ENCODE measurements around the gene KLF13. TPM values are rescaled to one million over a fixed set of nuclear protein-coding genes. Genes with fewer than 3 reads are reported as not detected.

The KLF13 gene
- total and polyA plus RNA-seq, 10 of the 15 experiments (the other 5 are each of a cell fraction or from before 2014, with no cell fraction given), result 20.3 to 109 (median 51.4) TPM

DNA sequence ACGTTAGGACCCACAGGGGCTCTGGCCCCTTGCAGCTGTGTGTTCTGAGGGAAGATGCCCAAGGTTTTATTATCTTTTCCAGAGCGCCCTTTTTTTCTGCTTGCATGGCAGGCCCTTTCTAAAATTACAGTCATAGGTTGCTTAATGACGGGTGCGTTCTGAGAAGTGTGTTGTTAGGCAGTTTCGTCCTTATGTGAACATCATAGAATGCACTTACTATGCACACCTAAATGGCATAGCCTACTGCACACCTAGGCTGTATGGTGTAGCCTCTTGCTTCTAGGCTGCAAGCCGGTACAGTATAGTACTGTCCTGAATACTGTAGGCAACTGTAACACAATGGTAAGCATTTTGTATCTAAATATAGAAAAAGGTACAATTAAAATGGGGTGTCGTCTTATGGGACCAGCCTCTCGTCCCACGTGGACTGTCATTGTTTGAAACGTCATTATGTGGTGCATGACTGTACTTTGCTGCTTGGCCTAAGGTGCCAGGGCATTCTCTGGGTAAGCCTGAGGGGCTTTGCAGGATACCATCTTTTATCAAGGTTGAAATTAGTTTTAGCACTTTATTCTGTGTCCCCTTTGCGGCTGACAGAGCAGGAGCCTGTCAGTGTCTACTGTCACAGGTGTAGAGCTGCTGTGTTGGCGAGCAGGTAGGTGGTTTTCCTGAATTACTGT lies 10.9 kb downstream of the KLF13 start:
- BruUV-seq (replicated peaks), result no TSS peak
- DNase-seq (ENCODE audit: low read depth, low spot score), result no peak
- H4K20me1 ChIP-seq (ENCODE audit: control insufficient read depth, insufficient read depth), result peaks cover 14% of the 10 kb centered on the region
- TF ChIP-seq TCF7 (IDR thresholded peaks at IDR 0.05; ENCODE audit: borderline replicate concordance), result no peak
- TF ChIP-seq POLR2A (IDR thresholded peaks at IDR 0.05; ENCODE audit: low read depth, low read length), result no peak
- TF ChIP-seq, protein P1, sequence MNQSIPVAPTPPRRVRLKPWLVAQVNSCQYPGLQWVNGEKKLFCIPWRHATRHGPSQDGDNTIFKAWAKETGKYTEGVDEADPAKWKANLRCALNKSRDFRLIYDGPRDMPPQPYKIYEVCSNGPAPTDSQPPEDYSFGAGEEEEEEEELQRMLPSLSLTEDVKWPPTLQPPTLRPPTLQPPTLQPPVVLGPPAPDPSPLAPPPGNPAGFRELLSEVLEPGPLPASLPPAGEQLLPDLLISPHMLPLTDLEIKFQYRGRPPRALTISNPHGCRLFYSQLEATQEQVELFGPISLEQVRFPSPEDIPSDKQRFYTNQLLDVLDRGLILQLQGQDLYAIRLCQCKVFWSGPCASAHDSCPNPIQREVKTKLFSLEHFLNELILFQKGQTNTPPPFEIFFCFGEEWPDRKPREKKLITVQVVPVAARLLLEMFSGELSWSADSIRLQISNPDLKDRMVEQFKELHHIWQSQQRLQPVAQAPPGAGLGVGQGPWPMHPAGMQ (IDR thresholded peaks at IDR 0.05; ENCODE audit: borderline replicate concordance), result no peak
- TF ChIP-seq, protein P2, sequence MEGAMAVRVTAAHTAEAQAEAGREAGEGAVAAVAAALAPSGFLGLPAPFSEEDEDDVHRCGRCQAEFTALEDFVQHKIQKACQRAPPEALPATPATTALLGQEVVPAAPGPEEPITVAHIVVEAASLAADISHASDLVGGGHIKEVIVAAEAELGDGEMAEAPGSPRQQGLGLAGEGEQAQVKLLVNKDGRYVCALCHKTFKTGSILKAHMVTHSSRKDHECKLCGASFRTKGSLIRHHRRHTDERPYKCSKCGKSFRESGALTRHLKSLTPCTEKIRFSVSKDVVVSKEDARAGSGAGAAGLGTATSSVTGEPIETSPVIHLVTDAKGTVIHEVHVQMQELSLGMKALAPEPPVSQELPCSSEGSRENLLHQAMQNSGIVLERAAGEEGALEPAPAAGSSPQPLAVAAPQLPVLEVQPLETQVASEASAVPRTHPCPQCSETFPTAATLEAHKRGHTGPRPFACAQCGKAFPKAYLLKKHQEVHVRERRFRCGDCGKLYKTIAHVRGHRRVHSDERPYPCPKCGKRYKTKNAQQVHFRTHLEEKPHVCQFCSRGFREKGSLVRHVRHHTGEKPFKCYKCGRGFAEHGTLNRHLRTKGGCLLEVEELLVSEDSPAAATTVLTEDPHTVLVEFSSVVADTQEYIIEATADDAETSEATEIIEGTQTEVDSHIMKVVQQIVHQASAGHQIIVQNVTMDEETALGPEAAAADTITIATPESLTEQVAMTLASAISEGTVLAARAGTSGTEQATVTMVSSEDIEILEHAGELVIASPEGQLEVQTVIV (IDR thresholded peaks at IDR 0.05; ENCODE audit: borderline replicate concordance, partially characterized antibody), result no peak
- TF ChIP-seq, protein P3, sequence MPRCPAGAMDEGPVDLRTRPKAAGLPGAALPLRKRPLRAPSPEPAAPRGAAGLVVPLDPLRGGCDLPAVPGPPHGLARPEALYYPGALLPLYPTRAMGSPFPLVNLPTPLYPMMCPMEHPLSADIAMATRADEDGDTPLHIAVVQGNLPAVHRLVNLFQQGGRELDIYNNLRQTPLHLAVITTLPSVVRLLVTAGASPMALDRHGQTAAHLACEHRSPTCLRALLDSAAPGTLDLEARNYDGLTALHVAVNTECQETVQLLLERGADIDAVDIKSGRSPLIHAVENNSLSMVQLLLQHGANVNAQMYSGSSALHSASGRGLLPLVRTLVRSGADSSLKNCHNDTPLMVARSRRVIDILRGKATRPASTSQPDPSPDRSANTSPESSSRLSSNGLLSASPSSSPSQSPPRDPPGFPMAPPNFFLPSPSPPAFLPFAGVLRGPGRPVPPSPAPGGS (IDR thresholded peaks at IDR 0.05; ENCODE audit: borderline replicate concordance, insufficient read depth, low read depth, low read length, poor library complexity, severe bottlenecking), result no peak
- no peak for TF ChIP-seq BHLHE40 (IDR thresholded peaks at IDR 0.05; ENCODE audit: borderline replicate concordance in 1 of 2, low read depth in 2 of 2, low read length in 1 of 2)
- TF ChIP-seq, protein P4, sequence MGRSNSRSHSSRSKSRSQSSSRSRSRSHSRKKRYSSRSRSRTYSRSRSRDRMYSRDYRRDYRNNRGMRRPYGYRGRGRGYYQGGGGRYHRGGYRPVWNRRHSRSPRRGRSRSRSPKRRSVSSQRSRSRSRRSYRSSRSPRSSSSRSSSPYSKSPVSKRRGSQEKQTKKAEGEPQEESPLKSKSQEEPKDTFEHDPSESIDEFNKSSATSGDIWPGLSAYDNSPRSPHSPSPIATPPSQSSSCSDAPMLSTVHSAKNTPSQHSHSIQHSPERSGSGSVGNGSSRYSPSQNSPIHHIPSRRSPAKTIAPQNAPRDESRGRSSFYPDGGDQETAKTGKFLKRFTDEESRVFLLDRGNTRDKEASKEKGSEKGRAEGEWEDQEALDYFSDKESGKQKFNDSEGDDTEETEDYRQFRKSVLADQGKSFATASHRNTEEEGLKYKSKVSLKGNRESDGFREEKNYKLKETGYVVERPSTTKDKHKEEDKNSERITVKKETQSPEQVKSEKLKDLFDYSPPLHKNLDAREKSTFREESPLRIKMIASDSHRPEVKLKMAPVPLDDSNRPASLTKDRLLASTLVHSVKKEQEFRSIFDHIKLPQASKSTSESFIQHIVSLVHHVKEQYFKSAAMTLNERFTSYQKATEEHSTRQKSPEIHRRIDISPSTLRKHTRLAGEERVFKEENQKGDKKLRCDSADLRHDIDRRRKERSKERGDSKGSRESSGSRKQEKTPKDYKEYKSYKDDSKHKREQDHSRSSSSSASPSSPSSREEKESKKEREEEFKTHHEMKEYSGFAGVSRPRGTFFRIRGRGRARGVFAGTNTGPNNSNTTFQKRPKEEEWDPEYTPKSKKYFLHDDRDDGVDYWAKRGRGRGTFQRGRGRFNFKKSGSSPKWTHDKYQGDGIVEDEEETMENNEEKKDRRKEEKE (IDR thresholded peaks at IDR 0.05), result no peak
- TF ChIP-seq, protein P5, sequence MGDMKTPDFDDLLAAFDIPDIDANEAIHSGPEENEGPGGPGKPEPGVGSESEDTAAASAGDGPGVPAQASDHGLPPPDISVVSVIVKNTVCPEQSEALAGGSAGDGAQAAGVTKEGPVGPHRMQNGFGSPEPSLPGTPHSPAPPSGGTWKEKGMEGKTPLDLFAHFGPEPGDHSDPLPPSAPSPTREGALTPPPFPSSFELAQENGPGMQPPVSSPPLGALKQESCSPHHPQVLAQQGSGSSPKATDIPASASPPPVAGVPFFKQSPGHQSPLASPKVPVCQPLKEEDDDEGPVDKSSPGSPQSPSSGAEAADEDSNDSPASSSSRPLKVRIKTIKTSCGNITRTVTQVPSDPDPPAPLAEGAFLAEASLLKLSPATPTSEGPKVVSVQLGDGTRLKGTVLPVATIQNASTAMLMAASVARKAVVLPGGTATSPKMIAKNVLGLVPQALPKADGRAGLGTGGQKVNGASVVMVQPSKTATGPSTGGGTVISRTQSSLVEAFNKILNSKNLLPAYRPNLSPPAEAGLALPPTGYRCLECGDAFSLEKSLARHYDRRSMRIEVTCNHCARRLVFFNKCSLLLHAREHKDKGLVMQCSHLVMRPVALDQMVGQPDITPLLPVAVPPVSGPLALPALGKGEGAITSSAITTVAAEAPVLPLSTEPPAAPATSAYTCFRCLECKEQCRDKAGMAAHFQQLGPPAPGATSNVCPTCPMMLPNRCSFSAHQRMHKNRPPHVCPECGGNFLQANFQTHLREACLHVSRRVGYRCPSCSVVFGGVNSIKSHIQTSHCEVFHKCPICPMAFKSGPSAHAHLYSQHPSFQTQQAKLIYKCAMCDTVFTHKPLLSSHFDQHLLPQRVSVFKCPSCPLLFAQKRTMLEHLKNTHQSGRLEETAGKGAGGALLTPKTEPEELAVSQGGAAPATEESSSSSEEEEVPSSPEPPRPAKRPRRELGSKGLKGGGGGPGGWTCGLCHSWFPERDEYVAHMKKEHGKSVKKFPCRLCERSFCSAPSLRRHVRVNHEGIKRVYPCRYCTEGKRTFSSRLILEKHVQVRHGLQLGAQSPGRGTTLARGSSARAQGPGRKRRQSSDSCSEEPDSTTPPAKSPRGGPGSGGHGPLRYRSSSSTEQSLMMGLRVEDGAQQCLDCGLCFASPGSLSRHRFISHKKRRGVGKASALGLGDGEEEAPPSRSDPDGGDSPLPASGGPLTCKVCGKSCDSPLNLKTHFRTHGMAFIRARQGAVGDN (IDR thresholded peaks at IDR 0.05), result no peak

More for the DNA sequence above, 10.9 kb downstream of the KLF13 start:
- Histone ChIP-seq H3K4me3 (peak overlapping the region; percentile 33; the same call in 1 of the 2 replicates), H3K4me2 (ENCODE audit: control insufficient read depth, insufficient read depth) (peak overlapping the region; percentile 97), H3K4me1 (ENCODE audit: control insufficient read depth, insufficient read depth, low read length) (peaks cover 87% of the 10 kb centered on the region), H3K36me3 (ENCODE audit: control insufficient read depth in 2 of 2, insufficient read depth in 2 of 2, low read length in 1 of 2) (peaks cover 5 to 15% of the 10 kb centered on the region in 2 experiments), H3K9me3 (replicated peaks; ENCODE audit: control insufficient read depth, insufficient read depth, low read length) (no peaks in the 10 kb centered on the region), H2AFZ (ENCODE audit: control insufficient read depth, low read depth, low read length) (no peak overlapping the region), H3K9ac (ENCODE audit: control insufficient read depth, insufficient read depth, low read length) (no peak overlapping the region), H3K27ac (ENCODE audit: control insufficient read depth, insufficient read depth) (peak overlapping the region; percentile 83), H3K79me2 (ENCODE audit: control insufficient read depth, insufficient read depth, low read length) (peaks cover 97% of the 10 kb centered on the region), H3K27me3 (replicated peaks in 1 of 2; ENCODE audit: control insufficient read depth in 2 of 2, insufficient read depth in 2 of 2, low read length in 1 of 2) (no peaks in the 10 kb centered on the region)
- ChIA-PET RAD21 (ENCODE audit: unreplicated experiment) (interaction anchor here (1.0 to 2.4 kb wide), 8 partner anchors 9 to 136 kb away, joined by 3 to 16 read pairs (median 7); partner anchors contain the start of gene KLF13), POLR2A (interaction anchor here (0.9 to 1.8 kb wide), 5 partner anchors 8 to 101 kb away, joined by 3 to 10 read pairs (median 4); no protein-coding TSS in a partner anchor), CTCF (interaction anchor here (0.5 to 1.9 kb wide), 2 partner anchors 22 to 97 kb away, joined by 3 to 9 read pairs; no protein-coding TSS in a partner anchor), SMC1A (ENCODE audit: uncharacterized antibody, unreplicated experiment) (interaction anchor here (1.4 to 1.9 kb wide), 6 partner anchors 9 to 98 kb away, joined by 3 to 14 read pairs (median 10); no protein-coding TSS in a partner anchor)
- no peak for ATAC-seq
- in situ Hi-C loops (cut with MboI) (loop anchor here (10.0 to 25.0 kb wide), 3 partner anchors 333 to 1275 kb away; partner anchors contain the start of genes ARHGAP11A and ARHGAP11B), intact Hi-C loops (cut with micrococcal nuclease; ENCODE audit: unreplicated experiment) (loop anchor here (1.0 kb wide), 1 partner anchor 11 kb away; the partner anchor contains the start of gene KLF13)
- WGBS (ENCODE audit: insufficient coverage, insufficient replicate concordance, low lambda C conversion rate, missing lambda C conversion rate), result 48% methylated on average over 12 of the region's 12 CpGs
- no peak for FAIRE-seq
